ENCODE results near the gene LIN28A.

The LIN28A gene

DNA sequence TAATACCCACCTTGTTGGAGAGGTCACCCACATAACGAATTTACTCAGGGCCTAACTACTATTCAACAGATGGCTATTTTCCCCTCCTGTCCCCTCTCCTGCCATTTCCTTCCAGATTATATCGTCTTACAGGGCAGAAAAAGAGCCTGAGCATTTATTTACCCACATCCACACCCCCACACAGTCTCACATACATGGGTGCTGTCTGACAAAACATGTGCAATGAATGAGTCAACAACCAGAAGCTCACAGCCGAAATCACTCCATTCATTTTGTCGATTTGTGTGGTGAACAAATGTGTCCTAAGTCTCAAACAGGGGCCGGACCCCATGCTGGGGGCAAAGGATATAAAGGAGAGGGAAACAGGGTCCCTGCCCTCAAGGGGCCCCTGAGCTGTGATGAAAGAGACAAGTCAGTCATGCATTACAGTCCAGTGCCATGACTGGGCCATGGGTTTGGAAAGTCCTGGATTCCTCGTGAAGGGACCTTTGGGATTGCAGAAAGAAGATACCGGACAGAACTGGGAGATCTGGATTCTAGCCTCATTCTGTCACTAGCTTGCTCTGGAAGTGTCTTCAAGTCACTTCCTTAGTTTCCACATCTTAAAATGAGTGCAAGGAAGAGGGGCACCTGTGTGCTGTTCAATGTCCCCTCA is 21.7 kb upstream of the LIN28A start:
- no peak for DNase-seq (ENCODE audit: low read depth)

- DNase-seq (ENCODE audit: low read depth), result no peak
Observed at GRCh38 chr1:26389604-26390247, 20.9 kb upstream of the LIN28A start.

DNA sequence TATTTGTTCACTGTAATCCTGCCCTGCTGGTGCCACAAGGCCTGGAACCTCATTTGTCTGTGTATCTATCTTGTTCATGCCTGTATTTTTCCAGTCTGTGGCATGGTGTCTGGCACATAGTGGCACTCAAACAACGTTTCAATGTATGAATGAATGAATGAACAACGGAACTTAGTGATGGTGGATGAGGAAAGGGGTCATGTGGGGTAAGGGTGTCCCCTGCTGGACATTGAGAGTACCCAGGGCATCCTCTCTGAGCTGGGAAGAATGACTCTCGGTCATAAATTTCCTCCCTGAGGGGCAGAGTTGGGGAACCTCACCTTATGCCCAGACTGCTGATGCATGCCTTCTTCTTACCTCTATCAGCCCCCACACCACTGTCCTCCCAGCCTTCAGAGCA is 19.2 kb upstream of the LIN28A start:
- DNase-seq (ENCODE audit: low read depth), result no peak

DNA sequence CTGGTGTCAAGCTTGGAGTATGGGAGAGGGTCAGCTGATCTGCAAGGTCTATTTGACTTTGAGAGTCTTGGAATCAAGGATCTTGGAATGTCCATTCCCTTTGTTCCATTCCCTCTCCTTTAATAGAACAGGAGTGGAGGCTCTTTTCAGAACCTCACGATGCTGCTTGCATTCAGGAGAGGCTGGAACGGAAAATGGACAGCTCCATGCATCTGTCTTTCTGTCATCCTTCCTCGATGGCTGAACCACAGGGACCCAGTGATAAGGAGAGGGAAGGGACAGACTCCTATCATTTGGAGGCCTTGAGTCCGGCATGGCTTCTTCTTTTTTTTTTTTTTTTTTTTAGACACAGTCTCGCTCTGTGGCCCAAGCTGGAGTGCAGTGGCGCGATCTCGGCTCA is 14.9 kb upstream of the LIN28A start:
- DNase-seq (ENCODE audit: low read depth), result no peak

DNA sequence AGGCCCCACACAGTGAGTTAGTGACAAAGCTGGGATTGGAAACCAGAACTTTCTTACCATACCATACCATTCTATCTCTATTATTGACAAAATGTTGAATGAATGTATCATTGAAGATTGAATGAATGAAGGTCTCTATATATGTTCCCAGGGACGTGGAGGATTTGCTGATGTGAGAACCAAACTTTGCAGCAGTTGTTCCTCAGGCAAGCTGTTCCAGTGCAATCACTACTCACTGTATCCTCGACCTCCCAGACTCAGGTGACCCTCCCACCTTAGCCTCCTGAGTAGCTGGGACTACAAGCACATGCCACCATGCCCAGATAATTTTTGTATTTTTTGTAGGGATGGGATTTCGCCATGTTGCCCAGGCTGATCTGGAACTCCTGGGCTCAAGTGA is 11.6 kb upstream of the LIN28A start:
- DNase-seq (ENCODE audit: low read depth), result no peak

GRCh38 chr1:26401891-26402290 is 8.7 kb upstream of the LIN28A start:
- DNase-seq (ENCODE audit: low read depth), result no peak

- no peak for DNase-seq (ENCODE audit: low read depth)
Observed at GRCh38 chr1:26403656-26404055, 7.0 kb upstream of the LIN28A start.

- DNase-seq (ENCODE audit: low read depth), result no peak
Observed at GRCh38 chr1:26404641-26405040, 6.0 kb upstream of the LIN28A start.

GRCh38 chr1:26405281-26405915 is 5.2 kb upstream of the LIN28A start:
- peak; percentile 84 for DNase-seq (ENCODE audit: low read depth)

DNA sequence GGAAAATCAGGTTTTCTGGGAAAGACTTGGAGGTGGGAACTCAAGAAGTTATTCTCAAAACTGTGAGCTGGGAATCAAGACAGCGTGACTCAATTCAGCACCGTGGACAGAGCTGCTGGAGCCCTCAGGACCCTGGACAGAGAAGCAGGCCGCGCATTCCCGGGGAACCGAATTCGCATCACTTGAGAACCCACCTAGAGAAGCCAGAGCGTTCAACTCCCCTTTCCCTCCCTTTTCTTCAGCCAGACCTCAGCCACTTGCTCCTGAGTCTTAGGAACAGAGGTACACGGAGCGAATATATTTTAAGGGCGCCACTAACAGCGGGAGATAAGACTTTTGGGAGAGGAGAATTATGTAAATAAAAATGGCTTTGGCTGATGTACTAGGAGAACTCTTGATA is 2.0 kb upstream of the LIN28A start:
- DNase-seq (ENCODE audit: low read depth), result no peak

DNA sequence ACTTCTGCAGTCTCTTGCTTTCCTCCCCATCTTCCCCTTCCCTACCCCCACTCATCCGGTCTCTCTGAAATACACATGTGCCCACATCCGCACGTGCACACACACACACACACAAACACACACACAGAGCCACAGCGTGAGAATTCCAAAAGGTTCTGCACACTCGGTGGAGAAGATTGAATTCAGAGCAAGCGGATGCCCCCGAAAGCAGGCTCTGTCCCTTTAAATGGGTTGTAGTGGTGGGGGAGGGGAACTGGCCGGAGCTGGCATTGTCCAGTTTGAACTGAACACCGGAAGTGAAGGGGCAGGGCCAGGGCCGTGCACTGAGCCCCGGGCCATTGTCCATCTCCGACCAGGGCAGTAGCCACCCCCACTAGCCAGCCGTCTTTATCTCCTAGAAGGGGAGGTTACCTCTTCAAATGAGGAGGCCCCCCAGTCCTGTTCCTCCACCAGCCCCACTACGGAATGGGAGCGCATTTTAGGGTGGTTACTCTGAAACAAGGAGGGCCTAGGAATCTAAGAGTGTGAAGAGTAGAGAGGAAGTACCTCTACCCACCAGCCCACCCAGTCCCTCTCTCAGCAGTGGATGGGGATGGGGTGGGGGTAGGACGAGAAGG is 1.3 kb upstream of the LIN28A start:
- no peak for DNase-seq (ENCODE audit: low read depth)

GRCh38 chr1:26411624-26412074 is 1.0 kb downstream of the LIN28A start:
- no peak for DNase-seq (ENCODE audit: low read depth)

DNA sequence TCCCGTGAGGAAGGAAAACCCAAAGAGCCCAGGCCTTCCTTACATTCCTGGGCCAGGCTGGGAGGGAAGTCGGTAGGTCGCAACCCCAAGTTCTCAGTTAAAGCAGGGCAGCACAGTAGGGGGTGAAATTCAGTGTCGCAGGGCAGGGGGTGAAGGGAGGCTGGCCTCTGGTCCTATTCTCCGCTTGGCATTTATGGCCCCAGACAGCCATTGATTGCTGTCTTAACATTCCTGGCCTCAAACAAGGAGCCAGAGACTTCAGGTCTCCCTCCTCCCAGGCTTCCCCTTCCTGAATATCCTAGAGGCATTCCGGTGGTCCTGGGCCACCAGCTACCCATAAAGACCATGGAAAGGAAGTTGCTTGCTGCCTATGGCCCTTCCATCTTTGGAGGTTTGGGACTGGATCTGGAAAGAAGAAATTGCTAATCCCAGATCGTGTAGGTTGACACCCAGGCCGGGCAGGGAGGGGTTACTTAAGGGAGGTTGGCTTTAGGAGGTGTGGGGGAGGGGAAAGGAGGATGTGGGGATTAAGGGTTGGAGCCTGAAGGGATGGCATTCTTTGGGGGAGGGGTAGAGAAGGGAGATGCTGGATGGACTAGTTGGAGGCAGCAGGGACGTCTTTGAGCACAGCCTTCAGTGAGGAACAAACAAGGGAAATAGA is 1.7 kb downstream of the LIN28A start:
- no peak for DNase-seq (ENCODE audit: low read depth)

DNA sequence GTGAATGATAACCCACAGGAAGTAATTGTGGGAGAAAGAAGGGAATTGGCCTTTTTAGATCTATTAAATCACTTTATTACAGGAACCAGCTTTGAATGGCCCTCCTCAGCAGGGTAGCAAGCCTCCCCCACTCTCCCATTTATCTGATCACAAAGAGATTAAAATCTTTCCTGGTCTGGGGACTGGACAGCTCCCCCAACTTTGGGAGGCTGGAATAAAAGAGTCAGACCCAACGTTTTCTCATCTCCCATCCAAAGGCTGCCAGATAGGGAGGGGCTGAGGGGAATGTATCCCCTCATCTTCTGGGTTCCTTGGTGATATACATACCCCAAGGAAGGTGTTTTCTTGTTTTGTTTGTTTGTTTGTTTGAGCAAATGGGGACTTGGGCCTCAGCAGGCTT is 2.4 kb downstream of the LIN28A start:
- no peak for DNase-seq (ENCODE audit: low read depth)

GRCh38 chr1:26417111-26417759 is 6.6 kb downstream of the LIN28A start:
- peak; percentile 51 for DNase-seq (ENCODE audit: low read depth)

DNA sequence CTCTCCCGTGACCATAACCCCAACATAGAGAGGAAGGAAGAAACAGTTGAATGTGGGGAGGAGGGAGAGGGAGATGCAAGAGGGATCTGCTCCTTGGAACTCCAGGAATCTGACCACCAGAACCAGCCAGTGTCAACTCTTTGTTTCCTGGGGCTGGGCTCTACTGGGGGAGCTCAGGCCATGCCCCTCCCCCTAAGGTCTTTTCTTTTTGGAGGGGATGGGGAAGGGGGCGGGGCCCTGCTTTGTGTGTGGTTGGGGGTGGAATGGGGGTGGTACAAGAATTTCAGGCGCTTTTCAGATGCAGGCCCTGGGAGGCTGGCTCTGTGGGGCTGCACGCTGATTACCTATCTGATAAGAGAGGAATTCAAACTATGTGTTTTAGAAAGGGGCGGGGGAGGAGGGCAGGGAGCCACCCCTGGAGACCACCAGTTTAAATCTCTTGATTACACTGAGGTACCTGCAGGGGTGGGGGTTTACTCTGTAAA is 8.3 kb downstream of the LIN28A start:
- peak; percentile 33 for DNase-seq (ENCODE audit: low read depth)

GRCh38 chr1:26419494-26419893 is 8.9 kb downstream of the LIN28A start:
- no peak for DNase-seq (ENCODE audit: low read depth)

- DNase-seq (ENCODE audit: low read depth), result no peak
Observed at GRCh38 chr1:26429721-26430120, 19.1 kb downstream of the LIN28A start.

GRCh38 chr1:26431979-26432695 is 21.5 kb downstream of the LIN28A start, which contains the start of gene DHDDS:
Gene DHDDS (plus strand): TSS chr1:26432321. CDS start chr1:26432946, 625 bp downstream.
- peak; percentile 97 for DNase-seq (ENCODE audit: low read depth)

DNA sequence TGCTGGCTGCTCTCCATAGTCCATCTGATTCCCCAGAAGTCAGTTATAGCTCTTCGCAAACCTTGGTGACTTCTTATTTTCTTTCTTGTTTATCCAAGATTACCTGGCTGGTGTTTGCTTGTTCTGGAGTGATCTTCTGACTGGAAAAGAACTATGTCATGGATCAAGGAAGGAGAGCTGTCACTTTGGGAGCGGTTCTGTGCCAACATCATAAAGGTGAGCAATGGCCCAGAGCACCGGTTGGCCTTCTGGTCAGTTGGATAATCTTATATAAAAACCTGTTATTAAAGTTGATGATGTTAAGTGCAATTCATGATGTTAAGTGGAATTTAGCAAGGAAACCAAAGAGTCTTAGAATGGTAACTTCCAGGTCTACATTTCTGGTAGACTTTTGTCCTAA is 22.2 kb downstream of the LIN28A start:
- DNase-seq (ENCODE audit: low read depth), result no peak

DNA sequence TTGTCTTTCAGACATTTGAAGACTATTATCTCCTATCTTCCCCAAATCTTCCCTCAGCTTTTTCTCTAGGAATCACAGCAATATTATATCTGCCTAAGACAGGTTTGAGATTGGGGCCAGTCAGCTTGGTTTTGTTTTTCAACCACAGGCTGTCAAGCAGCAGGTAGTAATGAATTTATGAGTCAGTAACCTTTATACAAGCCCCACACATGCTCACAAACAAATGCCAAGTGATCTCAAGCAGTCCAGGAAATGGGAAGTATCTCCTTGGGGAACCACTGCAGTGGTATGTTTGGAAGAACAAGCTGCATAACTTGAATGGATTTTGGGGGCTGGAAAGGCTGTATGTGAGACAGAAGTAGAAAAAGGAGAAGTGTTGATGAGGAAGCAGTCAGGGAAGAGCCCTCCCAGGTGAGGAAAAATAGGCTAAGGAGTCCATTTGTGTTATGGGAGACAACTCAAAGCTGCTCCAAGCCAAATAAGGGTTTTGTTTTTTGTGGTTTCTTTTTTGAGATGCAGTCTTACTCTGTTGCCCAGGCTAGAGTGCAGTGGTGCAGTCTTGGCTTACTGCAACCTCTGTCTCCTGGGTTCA is 23.6 kb downstream of the LIN28A start:
- DNase-seq (ENCODE audit: low read depth), result no peak

Data from HS-27A (cell line).